GM12873 (cell line): ENCODE results near the gene MRPL39.

Experiments
- CTCF ChIP-seq: IDR thresholded peaks from 2 replicates; pipeline ENCODE4 v1.5.1; 2012; ENCODE audit warnings: low read depth, mild to moderate bottlenecking, moderate library complexity, low read length, control low read depth; ENCODE audit not compliant: insufficient read depth; ENCODE audit errors: missing control alignments

Gene MRPL39

DNA sequence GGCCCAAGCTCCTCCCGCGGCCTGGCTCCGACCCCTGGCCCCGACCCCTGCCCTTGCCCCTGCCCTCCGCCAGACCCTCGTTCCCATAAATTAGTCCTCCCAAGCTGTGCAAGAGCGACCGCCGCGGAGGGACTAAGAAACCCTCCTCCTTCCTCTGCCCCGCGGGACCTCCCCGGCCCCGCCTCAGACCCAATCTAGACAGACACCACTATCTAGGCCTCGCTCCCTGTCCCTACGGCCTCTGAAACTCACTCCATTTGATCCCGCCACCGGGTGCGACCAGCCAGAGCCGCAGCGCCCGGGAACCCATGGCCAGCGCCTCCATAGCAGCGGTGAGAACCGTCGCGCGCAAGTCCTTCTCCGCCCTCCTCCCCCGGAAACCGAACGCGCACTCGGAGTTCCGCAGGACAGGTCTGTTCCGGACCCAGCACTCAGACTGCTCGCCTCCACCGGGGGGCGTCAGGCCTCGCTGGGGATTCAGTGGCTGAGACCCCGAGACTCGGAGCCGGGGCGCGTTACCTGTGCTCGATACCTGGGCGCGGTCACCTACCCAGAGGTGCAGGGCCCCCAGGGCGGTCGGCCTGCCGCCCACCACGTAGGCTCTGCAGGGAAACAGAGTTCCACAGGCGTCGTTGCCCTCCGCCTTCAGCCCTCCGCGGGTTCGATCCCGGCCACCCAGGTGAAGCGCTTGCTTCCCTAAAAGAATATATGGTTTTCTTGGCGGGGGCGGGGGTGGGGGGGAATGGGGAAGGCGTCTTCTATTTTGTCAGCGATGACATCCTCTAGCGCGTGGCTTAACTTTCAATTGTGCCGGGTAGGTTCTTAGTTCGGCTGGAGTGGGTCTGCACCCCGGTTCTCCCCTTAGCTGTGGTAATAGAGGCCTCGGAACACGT, at the start of gene MRPL39:
Gene MRPL39, minus strand, starts transcription at position 331 of the 893 bp plus-strand sequence. Its CDS starts 6 bp downstream, at position 325.
- TF ChIP-seq CTCF = peak; percentile 80

GRCh38 chr21:25656412-25656811, 49.1 kb upstream of the MRPL39 start:
- no peak for TF ChIP-seq CTCF

DNA sequence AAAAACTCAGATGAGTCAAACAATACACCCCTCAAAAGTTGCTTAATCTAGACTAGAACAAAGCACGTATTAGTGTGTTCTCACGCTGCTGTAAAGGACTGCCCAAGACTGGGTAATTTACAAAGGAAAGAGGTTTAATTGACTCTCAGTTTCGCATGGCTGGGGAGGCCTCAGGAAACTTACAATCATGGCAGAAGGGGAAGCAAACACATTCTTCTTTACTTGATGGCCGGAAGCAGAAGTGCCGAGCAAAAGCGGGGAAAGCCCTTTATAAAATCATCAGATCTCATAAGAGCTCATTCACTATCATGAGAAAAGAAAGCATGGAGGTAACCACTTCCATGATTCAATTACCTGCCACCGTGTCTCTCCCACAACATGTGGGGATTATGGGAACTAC, 41.9 kb upstream of the MRPL39 start:
- no peak for TF ChIP-seq CTCF

GRCh38 chr21:25647647-25648046, 40.4 kb upstream of the MRPL39 start:
- TF ChIP-seq CTCF = no peak

DNA sequence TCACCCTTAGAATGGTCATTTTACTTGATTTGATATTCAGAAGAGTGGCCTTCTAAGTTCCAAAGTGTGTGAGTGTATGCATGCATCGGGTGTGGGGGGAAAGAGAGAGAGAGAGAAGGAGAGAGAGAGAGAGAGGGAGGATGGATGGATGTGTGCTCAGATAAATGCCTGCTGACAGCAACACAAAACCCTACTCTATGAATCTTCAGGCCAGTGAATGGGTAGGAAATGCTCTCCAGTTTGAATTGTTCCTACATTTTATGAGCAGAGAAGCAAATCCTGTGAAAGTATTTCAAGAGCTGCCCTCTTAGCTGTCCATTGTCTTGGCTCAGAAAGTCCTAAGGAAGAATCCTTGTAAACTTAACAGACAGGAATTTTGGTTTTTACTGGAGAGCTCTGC, 39.2 kb upstream of the MRPL39 start:
- TF ChIP-seq CTCF = no peak

- TF ChIP-seq CTCF = no peak
Measured at GRCh38 chr21:25643486-25643885, 36.2 kb upstream of the MRPL39 start.

DNA sequence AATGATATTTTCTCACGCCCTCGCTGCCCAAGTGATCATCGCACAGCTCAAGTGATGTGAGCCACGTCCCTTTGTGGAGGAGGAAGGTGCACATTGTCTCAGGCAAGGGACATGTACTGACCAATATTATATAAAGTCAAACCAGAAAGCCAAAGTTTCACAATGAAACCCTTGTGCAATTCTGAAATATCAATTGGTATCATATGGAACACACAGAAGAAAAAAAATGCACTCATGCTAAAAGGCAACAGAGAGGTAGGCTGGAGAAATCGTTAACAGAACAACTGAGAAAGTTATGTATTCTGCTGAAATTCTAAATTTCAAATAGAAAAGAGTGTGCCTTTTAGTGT, 33.6 kb upstream of the MRPL39 start:
- no peak for TF ChIP-seq CTCF
